ENCODE results near the gene TES. TPM values are rescaled to one million over a fixed set of nuclear protein-coding genes. Genes with fewer than 3 reads are reported as not detected.

Gene TES
- polyA plus RNA-seq, 1 donor (not counting 4 experiments of a cell fraction or from before 2014, with no cell fraction given) = 187 TPM

GRCh38 chr7:116232350-116232749, 22.0 kb downstream of the TES start:
- DNase-seq (ENCODE audit: low read depth, low spot score) (no peak), FAIRE-seq (no peak)
- Histone ChIP-seq H3K4me2 (ENCODE audit: control insufficient read depth, extremely low read depth, insufficient read depth, low read depth, low read length) (peak overlapping the region; percentile 29), H2AFZ (ENCODE audit: control insufficient read depth, low read length) (no peak overlapping the region), H3K9ac (ENCODE audit: control insufficient read depth, extremely low read depth, insufficient read depth, low read length) (no peak overlapping the region), H3K27ac (ENCODE audit: control insufficient read depth, insufficient read depth, low read length) (no peak overlapping the region), H4K20me1 (ENCODE audit: control insufficient read depth, extremely low read depth, insufficient read depth, low read length) (peaks cover 9% of the 10 kb centered on the region), H3K27me3 (ENCODE audit: control insufficient read depth, extremely low read depth, insufficient read depth, low read length) (no peaks in the 10 kb centered on the region), H3K36me3 (ENCODE audit: control insufficient read depth in 2 of 2, extremely low read depth in 1 of 2, insufficient read depth in 2 of 2, low read length in 2 of 2) (peaks cover 0 to 19% of the 10 kb centered on the region in 2 experiments), H3K9me1 (ENCODE audit: control insufficient read depth, extremely low read depth, insufficient read depth, low read length) (no peaks in the 10 kb centered on the region), H3K79me2 (ENCODE audit: control insufficient read depth, insufficient read depth, low read length) (peaks cover 95% of the 10 kb centered on the region), H3K4me3 (ENCODE audit: control insufficient read depth in 2 of 3, extremely low read depth in 1 of 3, insufficient read depth in 2 of 3, low read depth in 1 of 3, low read length in 3 of 3) (no peak overlapping the region), H3K4me1 (ENCODE audit: control insufficient read depth, extremely low read depth, insufficient read depth, low read length) (peaks cover 49% of the 10 kb centered on the region), H3K9me3 (ENCODE audit: control insufficient read depth, low read depth, low read length) (no peaks in the 10 kb centered on the region)
- dilution Hi-C loops (cut with MboI; ENCODE audit: extremely low pct_ligation_motif_present, low sequenced_read_pairs) = no loop called here
- no peak for TF ChIP-seq CTCF (optimal IDR thresholded peaks at IDR 0.05 in 1 of 3, IDR thresholded peaks at IDR 0.05 in 1 of 3, conservative IDR thresholded peaks at IDR 0.05 in 1 of 3; ENCODE audit: extremely low read depth in 1 of 3, insufficient read depth in 2 of 3, low read length in 3 of 3)
- TF ChIP-seq EZH2 (IDR thresholded peaks at IDR 0.05; ENCODE audit: low read length) = no peak

- Histone ChIP-seq H3K9me1 (ENCODE audit: control insufficient read depth, extremely low read depth, insufficient read depth, low read length) (no peaks in the 10 kb centered on the region), H3K27ac (ENCODE audit: control insufficient read depth, insufficient read depth, low read length) (no peak overlapping the region), H3K4me3 (ENCODE audit: control insufficient read depth in 2 of 3, extremely low read depth in 1 of 3, insufficient read depth in 2 of 3, low read depth in 1 of 3, low read length in 3 of 3) (no peak overlapping the region), H3K9me3 (ENCODE audit: control insufficient read depth, low read depth, low read length) (no peaks in the 10 kb centered on the region), H3K27me3 (ENCODE audit: control insufficient read depth, extremely low read depth, insufficient read depth, low read length) (no peaks in the 10 kb centered on the region), H3K36me3 (ENCODE audit: control insufficient read depth in 2 of 2, extremely low read depth in 1 of 2, insufficient read depth in 2 of 2, low read length in 2 of 2) (peaks cover 1 to 25% of the 10 kb centered on the region in 2 experiments), H3K4me1 (ENCODE audit: control insufficient read depth, extremely low read depth, insufficient read depth, low read length) (peaks cover 45% of the 10 kb centered on the region), H2AFZ (ENCODE audit: control insufficient read depth, low read length) (no peak overlapping the region), H3K9ac (ENCODE audit: control insufficient read depth, extremely low read depth, insufficient read depth, low read length) (no peak overlapping the region), H3K79me2 (ENCODE audit: control insufficient read depth, insufficient read depth, low read length) (peaks cover 95% of the 10 kb centered on the region), H3K4me2 (ENCODE audit: control insufficient read depth, extremely low read depth, insufficient read depth, low read depth, low read length) (no peak overlapping the region), H4K20me1 (ENCODE audit: control insufficient read depth, extremely low read depth, insufficient read depth, low read length) (peaks cover 9% of the 10 kb centered on the region)
- dilution Hi-C loops (cut with MboI; ENCODE audit: extremely low pct_ligation_motif_present, low sequenced_read_pairs) = no loop called here
- DNase-seq (ENCODE audit: low read depth, low spot score) (no peak), FAIRE-seq (no peak)
- TF ChIP-seq CTCF (optimal IDR thresholded peaks at IDR 0.05 in 1 of 3, IDR thresholded peaks at IDR 0.05 in 1 of 3, conservative IDR thresholded peaks at IDR 0.05 in 1 of 3; ENCODE audit: extremely low read depth in 1 of 3, insufficient read depth in 2 of 3, low read length in 3 of 3) (no peak), EZH2 (IDR thresholded peaks at IDR 0.05; ENCODE audit: low read length) (no peak)
Measured at GRCh38 chr7:116232920-116233319, 22.6 kb downstream of the TES start.
